Nephron (organoid): ENCODE measurements around the gene ACADM.
A peak's percentile ranks its signal among the peaks of the same experiment; 100 is the strongest.

Experiments used
- H3K27ac Mint-ChIP-seq, 3 experiments: 2 replicates each; pipeline ENCODE4 v1.8.0; 2020; ENCODE audit warnings: mixed read lengths in 3 of 3, mild to moderate bottlenecking in 2 of 3, moderate library complexity in 1 of 3
- H3K27me3 Mint-ChIP-seq: 2 replicates; pipeline ENCODE4 v1.8.0; 2021; ENCODE audit warnings: low read depth, mild to moderate bottlenecking, moderate library complexity, mixed read lengths
- H3K36me3 Mint-ChIP-seq: 2 replicates; pipeline ENCODE4 v1.8.0; 2020; ENCODE audit warnings: low read depth, mixed read lengths
- H3K4me1 Mint-ChIP-seq: 2 replicates; pipeline ENCODE4 v1.8.0; 2020; ENCODE audit warnings: mixed read lengths
- H3K4me3 Mint-ChIP-seq, 3 experiments: 2 replicates each; pipeline ENCODE4 v1.8.0; 2020; ENCODE audit warnings: mild to moderate bottlenecking in 3 of 3, mixed read lengths in 3 of 3, moderate library complexity in 2 of 3
- H3K9me3 Mint-ChIP-seq: 2 replicates; pipeline ENCODE4 v1.8.0; 2020; ENCODE audit warnings: mixed read lengths
- TF ChIP-seq, protein P1 (sequence below), 3 experiments: fragments of 200-600 bp; sonication (generic); IDR thresholded peaks; one replicate each; pipeline ENCODE4 v1.5.0; 2021; ENCODE audit warnings: antibody characterized with exemption in 3 of 3; ENCODE audit not compliant: unreplicated experiment in 3 of 3

The ACADM gene

DNA sequence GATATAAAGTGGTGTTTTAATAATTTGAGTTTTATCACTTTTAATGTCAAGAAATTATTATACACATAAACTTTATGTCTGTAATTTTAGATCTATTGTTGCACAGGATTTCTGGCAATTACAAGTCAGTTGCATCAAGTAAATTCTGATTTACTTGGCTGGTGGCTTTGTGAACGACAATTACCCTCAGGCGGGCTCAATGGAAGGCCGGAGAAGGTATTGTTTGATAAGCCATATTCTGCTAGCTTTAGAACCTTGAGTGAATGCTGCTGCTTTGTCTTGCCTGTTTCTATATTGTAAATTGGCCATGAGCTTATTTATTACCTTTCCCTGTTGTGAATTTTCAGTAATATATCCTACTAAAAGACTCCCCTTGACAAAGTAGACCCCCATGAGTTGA, 67.6 kb downstream of the ACADM start:
- Mint-ChIP-seq H3K9me3 (no peaks in the 10 kb centered on the region), H3K36me3 (peaks cover 69% of the 10 kb centered on the region), H3K27ac (no peak overlapping the region), H3K27me3 (no peaks in the 10 kb centered on the region), H3K4me1 (peaks cover 38% of the 10 kb centered on the region), H3K4me3 (no peak overlapping the region)
- TF ChIP-seq, protein P1, sequence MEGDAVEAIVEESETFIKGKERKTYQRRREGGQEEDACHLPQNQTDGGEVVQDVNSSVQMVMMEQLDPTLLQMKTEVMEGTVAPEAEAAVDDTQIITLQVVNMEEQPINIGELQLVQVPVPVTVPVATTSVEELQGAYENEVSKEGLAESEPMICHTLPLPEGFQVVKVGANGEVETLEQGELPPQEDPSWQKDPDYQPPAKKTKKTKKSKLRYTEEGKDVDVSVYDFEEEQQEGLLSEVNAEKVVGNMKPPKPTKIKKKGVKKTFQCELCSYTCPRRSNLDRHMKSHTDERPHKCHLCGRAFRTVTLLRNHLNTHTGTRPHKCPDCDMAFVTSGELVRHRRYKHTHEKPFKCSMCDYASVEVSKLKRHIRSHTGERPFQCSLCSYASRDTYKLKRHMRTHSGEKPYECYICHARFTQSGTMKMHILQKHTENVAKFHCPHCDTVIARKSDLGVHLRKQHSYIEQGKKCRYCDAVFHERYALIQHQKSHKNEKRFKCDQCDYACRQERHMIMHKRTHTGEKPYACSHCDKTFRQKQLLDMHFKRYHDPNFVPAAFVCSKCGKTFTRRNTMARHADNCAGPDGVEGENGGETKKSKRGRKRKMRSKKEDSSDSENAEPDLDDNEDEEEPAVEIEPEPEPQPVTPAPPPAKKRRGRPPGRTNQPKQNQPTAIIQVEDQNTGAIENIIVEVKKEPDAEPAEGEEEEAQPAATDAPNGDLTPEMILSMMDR (IDR thresholded peaks at IDR 0.05; ENCODE audit: unreplicated experiment in 3 of 3), result no peak

GRCh38 chr1:75794382-75794781, 69.9 kb downstream of the ACADM start:
- TF ChIP-seq, protein P1 (IDR thresholded peaks at IDR 0.05; ENCODE audit: unreplicated experiment in 3 of 3), result no peak
- Mint-ChIP-seq H3K36me3 (peaks cover 80% of the 10 kb centered on the region), H3K27ac (no peak overlapping the region), H3K4me3 (no peak overlapping the region), H3K4me1 (peaks cover 18% of the 10 kb centered on the region), H3K27me3 (no peaks in the 10 kb centered on the region), H3K9me3 (no peaks in the 10 kb centered on the region)

DNA sequence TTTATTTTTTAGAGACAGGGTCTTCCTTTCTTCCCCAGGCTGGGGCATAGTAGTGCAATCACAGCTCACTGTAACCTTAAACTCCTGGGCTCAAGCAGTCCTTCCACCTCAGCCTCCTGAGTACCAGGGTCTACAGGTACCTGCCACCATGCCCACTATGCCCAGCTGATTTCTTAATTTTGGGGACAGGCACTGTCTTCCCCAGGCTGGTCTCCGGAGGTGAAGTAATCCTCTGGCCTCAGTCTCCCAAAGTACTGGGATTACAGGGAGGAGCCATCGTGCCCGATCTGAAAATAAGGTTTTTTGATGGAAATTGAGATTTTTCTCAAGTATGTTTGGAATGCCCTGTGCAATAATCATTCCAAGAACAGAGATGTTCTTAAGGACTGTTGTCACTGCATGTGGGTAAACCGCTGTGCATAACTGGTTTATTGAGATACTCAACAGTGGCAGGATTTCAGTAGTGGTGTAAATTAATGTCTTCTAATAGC, 71.2 kb downstream of the ACADM start:
- Mint-ChIP-seq H3K36me3 (peaks cover 67% of the 10 kb centered on the region), H3K27me3 (no peaks in the 10 kb centered on the region), H3K4me3 (no peak overlapping the region), H3K9me3 (no peaks in the 10 kb centered on the region), H3K4me1 (peaks cover 5% of the 10 kb centered on the region), H3K27ac (no peak overlapping the region)
- TF ChIP-seq, protein P1 (IDR thresholded peaks at IDR 0.05; ENCODE audit: unreplicated experiment in 3 of 3), result no peak

DNA sequence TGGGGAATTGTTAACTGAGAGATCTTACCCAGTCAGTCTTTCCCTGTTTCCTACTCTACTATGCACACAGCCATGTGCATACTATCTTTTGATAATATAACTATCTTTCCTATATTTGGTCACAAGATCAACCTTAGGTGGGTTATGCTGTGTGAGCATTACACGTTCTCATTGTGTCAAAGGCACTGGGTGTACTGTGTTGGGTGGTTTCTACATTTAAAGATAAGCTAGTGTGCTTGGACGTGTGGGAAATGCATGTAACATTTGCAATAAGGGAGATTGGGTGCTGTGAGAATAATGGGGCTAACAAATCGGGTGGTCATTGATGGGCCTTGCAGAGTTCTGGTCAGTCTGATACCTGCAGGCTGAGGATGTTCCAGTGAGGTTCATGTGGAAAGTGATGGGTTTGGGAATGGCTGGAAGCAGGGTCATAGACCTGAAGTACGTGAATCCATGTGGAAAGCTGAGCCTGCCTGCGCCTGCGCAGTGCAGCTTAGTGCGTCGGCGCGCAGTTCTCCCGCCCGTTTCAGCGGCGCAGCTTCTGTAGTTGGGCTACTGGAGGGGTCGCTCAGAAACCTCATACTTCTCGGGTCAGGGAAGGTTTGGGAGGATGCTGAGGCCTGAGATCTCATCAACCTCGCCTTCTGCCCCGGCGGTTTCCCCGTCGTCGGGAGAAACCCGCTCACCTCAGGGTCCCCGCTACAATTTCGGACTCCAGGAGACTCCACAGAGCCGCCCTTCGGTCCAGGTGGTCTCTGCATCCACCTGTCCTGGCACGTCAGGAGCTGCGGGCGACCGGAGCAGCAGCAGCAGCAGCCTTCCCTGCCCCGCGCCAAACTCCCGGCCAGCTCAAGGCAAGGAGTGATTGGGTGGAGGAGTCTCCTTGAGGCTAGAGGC, 72.1 kb downstream of the ACADM start, which contains the start of gene MSH4:
Gene MSH4 (plus strand): TSS at position 507 of the 897 bp plus-strand sequence. CDS start 104 bp downstream, at position 611.
- TF ChIP-seq, protein P1 (IDR thresholded peaks at IDR 0.05; ENCODE audit: unreplicated experiment in 3 of 3), result no peak
- no peaks in the 10 kb centered on the region for H3K27me3 Mint-ChIP-seq
- no peaks in the 10 kb centered on the region for H3K9me3 Mint-ChIP-seq
- H3K4me1 Mint-ChIP-seq, result no peaks in the 10 kb centered on the region
- peaks cover 59% of the 10 kb centered on the region for H3K36me3 Mint-ChIP-seq
- peak within 1 kb of the TSS in 1 of 3 experiments; percentile 43 for H3K27ac Mint-ChIP-seq
- H3K4me3 Mint-ChIP-seq, result no peak within 1 kb of the TSS

- TF ChIP-seq, protein P1 (IDR thresholded peaks at IDR 0.05; ENCODE audit: unreplicated experiment in 3 of 3), result no peak
- H3K27me3 Mint-ChIP-seq, result peaks cover 3% of the 10 kb centered on the region
- H3K36me3 Mint-ChIP-seq, result peaks cover 53% of the 10 kb centered on the region
- no peak overlapping the region for H3K27ac Mint-ChIP-seq
- H3K4me1 Mint-ChIP-seq, result no peaks in the 10 kb centered on the region
- H3K4me3 Mint-ChIP-seq, result no peak overlapping the region
- no peaks in the 10 kb centered on the region for H3K9me3 Mint-ChIP-seq
Measured at GRCh38 chr1:75797273-75797588, 72.7 kb downstream of the ACADM start.
